DOHH2 (cell line): ENCODE data around the gene TRIOBP.

Source experiments
- CTCF ChIP-seq: fragments of 200-600 bp; sonication (generic); IDR thresholded peaks from one replicate; pipeline ENCODE4 v1.5.1; 2014; ENCODE audit warnings: antibody characterized with exemption, mild to moderate bottlenecking, low read depth, low read length; ENCODE audit not compliant: poor library complexity, severe bottlenecking
- EZH2phosphoT487 ChIP-seq: fragments of 200-600 bp; sonication (generic); IDR thresholded peaks from 2 replicates; pipeline ENCODE4 v1.6.1; 2017; ENCODE audit warnings: borderline replicate concordance, mild to moderate bottlenecking, antibody characterized with exemption, low read length, moderate library complexity, mixed read lengths

GRCh38 chr22:37764622-37765021 lies 67.8 kb downstream of the TRIOBP start:
- TF ChIP-seq CTCF (no peak), EZH2phosphoT487 (no peak)
